ENCODE data around the gene KRT86.
"Not testable (repeated sequence)": the region's sequence is repeated elsewhere in the genome, so short reads cannot be mapped to it uniquely, and the experiment has no call there.

Gene KRT86

GRCh38 chr12:52336641-52337040 lies 62.2 kb downstream of the KRT86 start:
- DNase-seq (ENCODE audit: low read depth): no peak

- no peak for DNase-seq (ENCODE audit: low read depth)
Measured at GRCh38 chr12:52337054-52337453, 62.6 kb downstream of the KRT86 start.

GRCh38 chr12:52338241-52338960 lies 64.0 kb downstream of the KRT86 start:
- no peak for DNase-seq (ENCODE audit: low read depth)

- no peak for DNase-seq (ENCODE audit: low read depth)
Measured at GRCh38 chr12:52341066-52341580, 66.7 kb downstream of the KRT86 start.

- no peak for DNase-seq (ENCODE audit: low read depth)
Measured at GRCh38 chr12:52342781-52343490, 68.5 kb downstream of the KRT86 start.

GRCh38 chr12:52343550-52343949 lies 69.1 kb downstream of the KRT86 start:
- DNase-seq (ENCODE audit: low read depth): no peak

- no peak for DNase-seq (ENCODE audit: low read depth)
Measured at GRCh38 chr12:52344111-52344510, 69.7 kb downstream of the KRT86 start.

GRCh38 chr12:52345041-52345440 lies 70.6 kb downstream of the KRT86 start:
- DNase-seq (ENCODE audit: low read depth): not testable (repeated sequence)

GRCh38 chr12:52346593-52346992 lies 72.1 kb downstream of the KRT86 start:
- DNase-seq (ENCODE audit: low read depth): no peak

GRCh38 chr12:52347016-52347415 lies 72.6 kb downstream of the KRT86 start:
- no peak for DNase-seq (ENCODE audit: low read depth)

- DNase-seq (ENCODE audit: low read depth): no peak
Measured at GRCh38 chr12:52347551-52348510, 73.4 kb downstream of the KRT86 start.

- DNase-seq (ENCODE audit: low read depth): no peak
Measured at GRCh38 chr12:52349196-52349595, 74.8 kb downstream of the KRT86 start.

- no peak for DNase-seq (ENCODE audit: low read depth)
Measured at GRCh38 chr12:52350021-52350620, 75.7 kb downstream of the KRT86 start.

- no peak for DNase-seq (ENCODE audit: low read depth)
Measured at GRCh38 chr12:52350786-52351185, 76.3 kb downstream of the KRT86 start.

GRCh38 chr12:52351196-52352059 lies 77.0 kb downstream of the KRT86 start:
- DNase-seq (ENCODE audit: low read depth): no peak

GRCh38 chr12:52352951-52353350 lies 78.5 kb downstream of the KRT86 start:
- no peak for DNase-seq (ENCODE audit: low read depth)

- DNase-seq (ENCODE audit: low read depth): no peak
Measured at GRCh38 chr12:52353766-52354165, 79.3 kb downstream of the KRT86 start.

GRCh38 chr12:52354200-52354599 lies 79.8 kb downstream of the KRT86 start:
- DNase-seq (ENCODE audit: low read depth): no peak

- no peak for DNase-seq (ENCODE audit: low read depth)
Measured at GRCh38 chr12:52355176-52355575, 80.7 kb downstream of the KRT86 start.

GRCh38 chr12:52356031-52356761 lies 81.8 kb downstream of the KRT86 start:
- DNase-seq (ENCODE audit: low read depth): no peak

All from stimulated activated CD8-positive, alpha-beta memory T cell treated with anti-CD3 and anti-CD28 coated beads, Interleukin-15, amount 100 ng/mL, for 24 hours (primary cell).